ENCODE measurements around the gene ERC1.

The ERC1 gene

GRCh38 chr12:1185460-1186182 lies 194.6 kb downstream of the ERC1 start:
- TF ChIP-seq GABPA (IDR thresholded peaks at IDR 0.05; ENCODE audit: low read depth) (no peak), REST (IDR thresholded peaks at IDR 0.05; ENCODE audit: insufficient replicate concordance, low read depth) (no peak), CTCF (IDR thresholded peaks at IDR 0.05; ENCODE audit: insufficient read depth, low read length) (no peak), SPI1 (IDR thresholded peaks at IDR 0.05; ENCODE audit: borderline replicate concordance, low read depth) (no peak), POLR2AphosphoS5 (IDR thresholded peaks at IDR 0.05; ENCODE audit: low read depth) (no peak)
- Histone ChIP-seq H3K27ac (replicated peaks) (no peak overlapping the region), H3K27me3 (ENCODE audit: insufficient read depth, poor library complexity, severe bottlenecking) (no peaks in the 10 kb centered on the region), H3K4me3 (replicated peaks; ENCODE audit: insufficient read depth, low read length) (no peak overlapping the region)
- no peak for DNase-seq (ENCODE audit: low read depth in 1 of 2, low spot score in 1 of 2)

- TF ChIP-seq CTCF (IDR thresholded peaks at IDR 0.05; ENCODE audit: insufficient read depth, low read length) (no peak), GABPA (IDR thresholded peaks at IDR 0.05; ENCODE audit: low read depth) (no peak), REST (IDR thresholded peaks at IDR 0.05; ENCODE audit: insufficient replicate concordance, low read depth) (no peak), SPI1 (IDR thresholded peaks at IDR 0.05; ENCODE audit: borderline replicate concordance, low read depth) (no peak), POLR2AphosphoS5 (IDR thresholded peaks at IDR 0.05; ENCODE audit: low read depth) (no peak)
- no peak for DNase-seq (ENCODE audit: low read depth in 1 of 2, low spot score in 1 of 2)
- H3K27ac ChIP-seq (replicated peaks): no peak overlapping the region
- no peaks in the 10 kb centered on the region for H3K27me3 ChIP-seq (ENCODE audit: insufficient read depth, poor library complexity, severe bottlenecking)
- no peak overlapping the region for H3K4me3 ChIP-seq (replicated peaks; ENCODE audit: insufficient read depth, low read length)
Observed at GRCh38 chr12:1186298-1186697, 195.3 kb downstream of the ERC1 start.

- TF ChIP-seq POLR2AphosphoS5 (IDR thresholded peaks at IDR 0.05; ENCODE audit: low read depth) (no peak), SPI1 (IDR thresholded peaks at IDR 0.05; ENCODE audit: borderline replicate concordance, low read depth) (no peak; the same call in 1 of the 2 replicates), REST (IDR thresholded peaks at IDR 0.05; ENCODE audit: insufficient replicate concordance, low read depth) (no peak), CTCF (IDR thresholded peaks at IDR 0.05; ENCODE audit: insufficient read depth, low read length) (no peak), GABPA (IDR thresholded peaks at IDR 0.05; ENCODE audit: low read depth) (no peak)
- no peak overlapping the region for H3K4me3 ChIP-seq (replicated peaks; ENCODE audit: insufficient read depth, low read length)
- peak in 1 of 2 experiments; percentile 14 for DNase-seq (ENCODE audit: low read depth in 1 of 2, low spot score in 1 of 2)
- no peaks in the 10 kb centered on the region for H3K27me3 ChIP-seq (ENCODE audit: insufficient read depth, poor library complexity, severe bottlenecking)
- H3K27ac ChIP-seq (replicated peaks): no peak overlapping the region
Observed at GRCh38 chr12:1188016-1188415, 197.0 kb downstream of the ERC1 start.
